H9 (cell line): Measurements from ENCODE around the gene TET2. TPM values are rescaled to one million over a fixed set of nuclear protein-coding genes. Genes with fewer than 3 reads are reported as not detected.

Experiments used
- DNase-seq: peaks from one replicate; pipeline ENCODE4 v3.0.0-alpha.2; 2017
- H2AFZ ChIP-seq: one replicate; pipeline ENCODE4 v1.6.1; 2013; ENCODE audit warnings: mild to moderate bottlenecking, low read length, control low read depth, moderate library complexity
- H2AK5ac ChIP-seq: 2 replicates; pipeline ENCODE4 v1.6.1; 2013; ENCODE audit warnings: low read length, control low read depth, mixed read lengths; ENCODE audit not compliant: insufficient read length
- H2BK120ac ChIP-seq: one replicate; pipeline ENCODE4 v1.6.1; 2013; ENCODE audit warnings: low read depth, mild to moderate bottlenecking, low read length, control low read depth, inconsistent platforms; ENCODE audit not compliant: poor library complexity, severe bottlenecking
- H2BK12ac ChIP-seq: 2 replicates; pipeline ENCODE4 v1.6.1; 2013; ENCODE audit warnings: low read length, control low read depth, mixed read lengths, low read depth; ENCODE audit not compliant: insufficient read length
- H2BK15ac ChIP-seq: 2 replicates; pipeline ENCODE4 v1.6.1; 2013; ENCODE audit warnings: low read depth, low read length, control low read depth
- H2BK20ac ChIP-seq: one replicate; pipeline ENCODE4 v1.6.1; 2013; ENCODE audit warnings: low read depth, mild to moderate bottlenecking, low read length, control low read depth, inconsistent platforms; ENCODE audit not compliant: poor library complexity, severe bottlenecking
- H2BK5ac ChIP-seq: 2 replicates; pipeline ENCODE4 v1.6.1; 2013; ENCODE audit warnings: low read length, control low read depth, mixed read lengths; ENCODE audit not compliant: insufficient read length
- H3K14ac ChIP-seq: 2 replicates; pipeline ENCODE4 v1.6.1; 2013; ENCODE audit warnings: low read length, control low read depth; ENCODE audit not compliant: insufficient read depth
- H3K18ac ChIP-seq: 2 replicates; pipeline ENCODE4 v1.6.1; 2013; ENCODE audit warnings: low read depth, mild to moderate bottlenecking, mixed read lengths, low read length, control low read depth; ENCODE audit not compliant: insufficient read length
- H3K23ac ChIP-seq: 2 replicates; pipeline ENCODE4 v1.6.1; 2013; ENCODE audit warnings: low read length, control low read depth, mixed read lengths, low read depth; ENCODE audit not compliant: insufficient read length
- H3K23me2 ChIP-seq: 2 replicates; pipeline ENCODE4 v1.6.1; 2013; ENCODE audit warnings: low read depth, mild to moderate bottlenecking, mixed read lengths, low read length, control low read depth; ENCODE audit not compliant: insufficient read length, poor library complexity, severe bottlenecking
- H3K27ac ChIP-seq: 2 replicates; pipeline ENCODE4 v1.5.1; 2013; ENCODE audit warnings: low read length, control low read depth, mixed read lengths, low read depth; ENCODE audit not compliant: insufficient read length
- H3K27me3 ChIP-seq: 2 replicates; pipeline ENCODE4 v1.6.1; 2013; ENCODE audit warnings: low read length, control low read depth, inconsistent platforms; ENCODE audit not compliant: insufficient read depth
- H3K4ac ChIP-seq: 2 replicates; pipeline ENCODE4 v1.6.1; 2013; ENCODE audit warnings: low read depth, mild to moderate bottlenecking, control low read depth, inconsistent platforms, low read length, moderate library complexity
- H3K4me1 ChIP-seq: 2 replicates; pipeline ENCODE4 v1.6.1; 2013; ENCODE audit warnings: low read length, control low read depth, inconsistent platforms; ENCODE audit not compliant: insufficient read depth
- H3K4me2 ChIP-seq: 2 replicates; pipeline ENCODE4 v1.6.1; 2013; ENCODE audit warnings: low read length, control low read depth, mixed read lengths; ENCODE audit not compliant: insufficient read length, insufficient read depth
- H3K56ac ChIP-seq: 2 replicates; pipeline ENCODE4 v1.6.1; 2013; ENCODE audit warnings: low read depth, mild to moderate bottlenecking, mixed read lengths, low read length, control low read depth; ENCODE audit not compliant: insufficient read length
- H3K79me1 ChIP-seq: 2 replicates; pipeline ENCODE4 v1.6.1; 2013; ENCODE audit warnings: low read depth, mild to moderate bottlenecking, moderate library complexity, low read length, control low read depth, inconsistent platforms; ENCODE audit not compliant: insufficient read depth, poor library complexity, severe bottlenecking
- H3K79me2 ChIP-seq: 2 replicates; pipeline ENCODE4 v1.6.1; 2013; ENCODE audit warnings: low read length, control low read depth, inconsistent platforms; ENCODE audit not compliant: insufficient read depth
- H3K9ac ChIP-seq: 2 replicates; pipeline ENCODE4 v1.6.1; 2013; ENCODE audit warnings: low read length, control low read depth, mixed read lengths; ENCODE audit not compliant: insufficient read length; ENCODE audit errors: extremely low read depth
- H3K9me3 ChIP-seq: one replicate; pipeline ENCODE4 v1.6.1; 2013; ENCODE audit warnings: low read depth, low read length, inconsistent platforms; ENCODE audit not compliant: control insufficient read depth
- H3T11ph ChIP-seq: one replicate; pipeline ENCODE4 v1.6.1; 2013; ENCODE audit warnings: mild to moderate bottlenecking, low read length, control low read depth, inconsistent platforms
- H4K20me1 ChIP-seq: one replicate; pipeline ENCODE4 v1.6.1; 2013; ENCODE audit not compliant: control insufficient read depth, insufficient read length, insufficient read depth
- H4K5ac ChIP-seq: 2 replicates; pipeline ENCODE4 v1.6.1; 2013; ENCODE audit warnings: low read depth, mild to moderate bottlenecking, mixed read lengths, low read length, control low read depth; ENCODE audit not compliant: insufficient read length
- H4K8ac ChIP-seq: replicated peaks from 2 replicates; pipeline ENCODE4 v1.6.1; 2013; ENCODE audit warnings: low read length, control low read depth, mixed read lengths, low read depth; ENCODE audit not compliant: insufficient read length
- H4K91ac ChIP-seq: 2 replicates; pipeline ENCODE4 v1.6.1; 2013; ENCODE audit warnings: low read depth, mild to moderate bottlenecking, moderate library complexity, mixed read lengths, low read length, control low read depth; ENCODE audit not compliant: insufficient read length
- H3K27ac Mint-ChIP-seq, 3 experiments: 2 replicates in 2 of 3; 3 replicates in 1 of 3; pipeline ENCODE4 v1.8.0; 2020 to 2021; ENCODE audit warnings: mixed read lengths in 3 of 3, mild to moderate bottlenecking in 1 of 3, moderate library complexity in 1 of 3
- H3K27me3 Mint-ChIP-seq: 2 replicates; pipeline ENCODE4 v1.8.0; 2021; ENCODE audit warnings: low read depth, mild to moderate bottlenecking, moderate library complexity, mixed read lengths
- H3K36me3 Mint-ChIP-seq, 3 experiments: 2 replicates in 2 of 3; 3 replicates in 1 of 3; pipeline ENCODE4 v1.8.0; 2020 to 2021; ENCODE audit warnings: low read depth in 3 of 3, mixed read lengths in 3 of 3; ENCODE audit not compliant: insufficient read depth in 1 of 3
- H3K4me1 Mint-ChIP-seq, 2 experiments: 2 replicates each; pipeline ENCODE4 v1.8.0; 2020; ENCODE audit warnings: mixed read lengths in 2 of 2
- H3K4me3 Mint-ChIP-seq, 2 experiments: 2 replicates in 1 of 2; 3 replicates in 1 of 2; pipeline ENCODE4 v1.8.0; 2020 to 2021; ENCODE audit warnings: mild to moderate bottlenecking in 2 of 2, mixed read lengths in 2 of 2, moderate library complexity in 1 of 2
- H3K9me3 Mint-ChIP-seq, 2 experiments: 2 replicates in 1 of 2; 3 replicates in 1 of 2; pipeline ENCODE4 v1.8.0; 2020; ENCODE audit warnings: mild to moderate bottlenecking in 2 of 2, mixed read lengths in 2 of 2, moderate library complexity in 1 of 2
- total RNA-seq: library from RNA; stranded (reverse); gene quantifications from 2 replicates; pipeline ENCODE4 v1.2.1, GENCODE V29; 2021
- TF ChIP-seq, protein P1 (sequence below): fragments of 200-600 bp; sonication (generic); conservative IDR thresholded peaks from 3 replicates; pipeline ENCODE4 v1.8.0; 2021; ENCODE audit warnings: antibody characterized with exemption, mild to moderate bottlenecking

Gene TET2
- total RNA-seq, 1 experiment from 2014 or later: 3.1 TPM

DNA sequence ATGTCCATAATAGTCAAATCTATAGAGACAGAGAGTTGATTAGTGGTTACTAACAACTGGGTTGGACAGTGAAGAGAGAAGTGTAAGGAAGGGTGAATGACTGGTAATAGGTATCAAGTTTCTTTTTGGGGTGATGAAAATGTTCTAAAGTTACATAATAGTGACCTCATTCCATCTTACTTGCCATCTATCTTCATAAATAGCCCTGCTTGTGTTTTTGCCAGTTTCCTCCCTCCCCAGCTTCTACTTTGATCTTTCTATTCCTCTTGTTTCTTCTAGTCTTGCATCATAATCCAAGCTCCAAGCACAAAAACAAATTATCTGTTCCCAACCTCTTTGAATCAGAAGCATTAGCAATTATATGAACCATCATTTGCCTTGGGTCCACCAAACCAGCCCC lies 40.2 kb upstream of the TET2 start:
- Histone ChIP-seq H4K8ac (no peak overlapping the region), H2BK15ac (no peak overlapping the region), H2BK5ac (no peak overlapping the region), H3K23ac (no peak overlapping the region), H4K20me1 (no peaks in the 10 kb centered on the region), H3K23me2 (no peaks in the 10 kb centered on the region), H3T11ph (no peak overlapping the region), H4K5ac (no peak overlapping the region), H2AFZ (no peak overlapping the region), H3K79me2 (no peaks in the 10 kb centered on the region), H3K79me1 (no peaks in the 10 kb centered on the region), H3K4me1 (no peaks in the 10 kb centered on the region), H4K91ac (no peak overlapping the region), H3K9me3 (no peaks in the 10 kb centered on the region), H3K4me2 (no peak overlapping the region), H3K27me3 (no peaks in the 10 kb centered on the region), H2AK5ac (no peak overlapping the region), H2BK20ac (no peak overlapping the region), H3K14ac (no peak overlapping the region), H2BK12ac (no peak overlapping the region), H3K56ac (no peak overlapping the region), H3K9ac (no peak overlapping the region), H3K18ac (no peak overlapping the region), H3K4ac (no peak overlapping the region), H3K27ac (no peak overlapping the region), H2BK120ac (no peak overlapping the region)
- H3K9me3 Mint-ChIP-seq: peaks cover 3% of the 10 kb centered on the region in 2 experiments; a peak in 2 of 5 replicates
- no peak for DNase-seq
- no peak overlapping the region for H3K4me3 Mint-ChIP-seq
- H3K27me3 Mint-ChIP-seq: peaks cover 2% of the 10 kb centered on the region
- no peak overlapping the region for H3K27ac Mint-ChIP-seq
- no peaks in the 10 kb centered on the region for H3K36me3 Mint-ChIP-seq
- TF ChIP-seq, protein P1, sequence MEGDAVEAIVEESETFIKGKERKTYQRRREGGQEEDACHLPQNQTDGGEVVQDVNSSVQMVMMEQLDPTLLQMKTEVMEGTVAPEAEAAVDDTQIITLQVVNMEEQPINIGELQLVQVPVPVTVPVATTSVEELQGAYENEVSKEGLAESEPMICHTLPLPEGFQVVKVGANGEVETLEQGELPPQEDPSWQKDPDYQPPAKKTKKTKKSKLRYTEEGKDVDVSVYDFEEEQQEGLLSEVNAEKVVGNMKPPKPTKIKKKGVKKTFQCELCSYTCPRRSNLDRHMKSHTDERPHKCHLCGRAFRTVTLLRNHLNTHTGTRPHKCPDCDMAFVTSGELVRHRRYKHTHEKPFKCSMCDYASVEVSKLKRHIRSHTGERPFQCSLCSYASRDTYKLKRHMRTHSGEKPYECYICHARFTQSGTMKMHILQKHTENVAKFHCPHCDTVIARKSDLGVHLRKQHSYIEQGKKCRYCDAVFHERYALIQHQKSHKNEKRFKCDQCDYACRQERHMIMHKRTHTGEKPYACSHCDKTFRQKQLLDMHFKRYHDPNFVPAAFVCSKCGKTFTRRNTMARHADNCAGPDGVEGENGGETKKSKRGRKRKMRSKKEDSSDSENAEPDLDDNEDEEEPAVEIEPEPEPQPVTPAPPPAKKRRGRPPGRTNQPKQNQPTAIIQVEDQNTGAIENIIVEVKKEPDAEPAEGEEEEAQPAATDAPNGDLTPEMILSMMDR: no peak
- H3K4me1 Mint-ChIP-seq: no peaks in the 10 kb centered on the region
